Prostate gland (tissue), 2 donors: ENCODE measurements around the gene MGAT5. TPM values are rescaled to one million over a fixed set of nuclear protein-coding genes. Genes with fewer than 3 reads are reported as not detected.

ENCODE experiments used
- DNase-seq: peaks from one replicate; pipeline ENCODE4 v3.0.0-alpha.2; 2019; ENCODE audit warnings: low spot score
- H3K27ac ChIP-seq, 2 donors: fragments of 200-600 bp; sonication (generic); 2 replicates each; pipeline ENCODE4 v1.5.1; 2017 to 2019
- H3K27me3 ChIP-seq: fragments of 200-600 bp; sonication (generic); replicated peaks from 2 replicates; pipeline ENCODE4 v1.5.1; 2019; ENCODE audit not compliant: insufficient read depth
- H3K36me3 ChIP-seq, 2 donors: fragments of 200-600 bp; sonication (generic); 1 replicate in 1 of 2; 2 replicates in 1 of 2; pipeline versions ENCODE4 v1.5.1 to v1.8.1; 2017 to 2019
- H3K4me1 ChIP-seq: fragments of 200-600 bp; sonication (generic); replicated peaks from 2 replicates; pipeline ENCODE4 v1.5.1; 2019
- H3K4me3 ChIP-seq, 2 donors: fragments of 200-600 bp; sonication (generic); 2 replicates each; pipeline ENCODE4 v1.5.1; 2017 to 2019
- H3K9me3 ChIP-seq: fragments of 200-600 bp; sonication (generic); 2 replicates; pipeline ENCODE4 v1.5.1; 2017
- POLR2A ChIP-seq: fragments of 450-650 bp; IDR thresholded peaks from one replicate; pipeline ENCODE4 v1.6.1; 2016; ENCODE audit warnings: antibody characterized with exemption, mild to moderate bottlenecking
- POLR2AphosphoS5 ChIP-seq: sonication (generic); formaldehyde crosslinking; IDR thresholded peaks from one replicate; pipeline ENCODE4 v1.6.1; 2017; ENCODE audit warnings: antibody characterized with exemption
- WGBS: methylation state at CpG from one replicate; pipeline ENCODE4 v1.1.5; 2018; 5-methylcytosine and 5-hydroxymethylcytosine counted together
- intact Hi-C: fragments of 100-400 bp; cut with DNase I; formaldehyde crosslinking; loops from one replicate; pipeline ENCODE4 v1.14.2; 2022
- total RNA-seq, 2 donors: library from RNA; depleted of rRNA; stranded (reverse); fragments of >200 nt; gene quantifications; one replicate each; pipeline ENCODE4 v1.1.0, GENCODE V29; 2016
- TF ChIP-seq, protein P1 (sequence below), 4 experiments: fragments of 200-600 bp in 2 of 4; fragments of 450-650 bp in 2 of 4; sonication (generic) in 2 of 4; IDR thresholded peaks; 1 replicate in 3 of 4; 2 replicates in 1 of 4; pipeline ENCODE4 v1.5.1; 2016 to 2019; ENCODE audit warnings: antibody characterized with exemption in 4 of 4, mild to moderate bottlenecking in 2 of 4, moderate library complexity in 2 of 4

Gene MGAT5
- total RNA-seq, 2 donors from 2014 or later = 20.1 to 83.2 TPM

DNA sequence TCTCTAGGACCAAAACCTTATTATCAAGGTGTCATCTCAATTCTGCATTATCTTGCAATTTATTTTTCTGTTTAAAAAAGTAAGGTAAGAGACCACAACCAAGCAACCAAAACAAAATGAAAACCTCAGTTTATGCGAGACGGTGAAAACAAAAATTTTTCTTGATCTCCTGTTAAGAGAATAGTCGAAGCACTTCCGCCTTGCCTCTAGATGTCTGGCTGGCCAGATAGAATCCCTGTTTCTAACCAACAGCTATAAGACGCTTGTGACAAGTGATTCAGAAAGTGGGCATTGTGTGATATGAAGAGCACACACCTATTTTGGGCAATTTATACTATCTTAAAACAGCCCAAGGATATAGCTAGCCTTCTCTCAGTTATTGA, 51.2 kb downstream of the MGAT5 start:
- intact Hi-C loops = no loop called here
- 95% methylated on average over 5 of the region's 5 CpGs for WGBS
- Histone ChIP-seq H3K27ac (no peak overlapping the region), H3K4me3 (no peak overlapping the region), H3K27me3 (no peaks in the 10 kb centered on the region), H3K36me3 (no peaks in the 10 kb centered on the region), H3K4me1 (no peaks in the 10 kb centered on the region), H3K9me3 (no peaks in the 10 kb centered on the region)
- TF ChIP-seq, protein P1, sequence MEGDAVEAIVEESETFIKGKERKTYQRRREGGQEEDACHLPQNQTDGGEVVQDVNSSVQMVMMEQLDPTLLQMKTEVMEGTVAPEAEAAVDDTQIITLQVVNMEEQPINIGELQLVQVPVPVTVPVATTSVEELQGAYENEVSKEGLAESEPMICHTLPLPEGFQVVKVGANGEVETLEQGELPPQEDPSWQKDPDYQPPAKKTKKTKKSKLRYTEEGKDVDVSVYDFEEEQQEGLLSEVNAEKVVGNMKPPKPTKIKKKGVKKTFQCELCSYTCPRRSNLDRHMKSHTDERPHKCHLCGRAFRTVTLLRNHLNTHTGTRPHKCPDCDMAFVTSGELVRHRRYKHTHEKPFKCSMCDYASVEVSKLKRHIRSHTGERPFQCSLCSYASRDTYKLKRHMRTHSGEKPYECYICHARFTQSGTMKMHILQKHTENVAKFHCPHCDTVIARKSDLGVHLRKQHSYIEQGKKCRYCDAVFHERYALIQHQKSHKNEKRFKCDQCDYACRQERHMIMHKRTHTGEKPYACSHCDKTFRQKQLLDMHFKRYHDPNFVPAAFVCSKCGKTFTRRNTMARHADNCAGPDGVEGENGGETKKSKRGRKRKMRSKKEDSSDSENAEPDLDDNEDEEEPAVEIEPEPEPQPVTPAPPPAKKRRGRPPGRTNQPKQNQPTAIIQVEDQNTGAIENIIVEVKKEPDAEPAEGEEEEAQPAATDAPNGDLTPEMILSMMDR (IDR thresholded peaks at IDR 0.05) = no peak
- TF ChIP-seq POLR2AphosphoS5 (no peak), POLR2A (no peak)
- DNase-seq = no peak

DNA sequence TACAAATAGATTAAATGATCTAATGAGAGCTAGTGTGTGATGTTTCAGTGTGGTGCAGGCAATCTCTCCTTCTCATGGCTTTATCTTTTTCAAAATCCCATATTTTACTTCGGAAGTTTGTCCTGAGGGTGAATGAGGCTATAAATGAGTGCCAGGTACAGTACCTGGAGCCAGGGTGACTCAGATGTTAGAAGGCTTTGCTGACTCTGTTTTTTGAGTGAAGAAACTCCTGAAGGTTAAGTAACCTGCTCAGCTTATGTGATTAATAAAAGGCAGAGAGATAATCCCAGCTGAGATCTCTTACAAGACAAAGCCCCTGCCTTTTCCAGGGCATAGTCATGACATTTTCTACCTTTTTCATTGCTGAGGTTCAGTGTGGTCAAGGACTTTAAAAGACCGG, 52.6 kb downstream of the MGAT5 start:
- Histone ChIP-seq H3K27ac (no peak overlapping the region), H3K9me3 (no peaks in the 10 kb centered on the region), H3K4me1 (no peaks in the 10 kb centered on the region), H3K36me3 (no peaks in the 10 kb centered on the region), H3K27me3 (no peaks in the 10 kb centered on the region), H3K4me3 (no peak overlapping the region)
- TF ChIP-seq, protein P1 (IDR thresholded peaks at IDR 0.05) = no peak
- TF ChIP-seq POLR2AphosphoS5 (no peak), POLR2A (no peak)
- DNase-seq = no peak
- 82% methylated on average over 2 of the region's 2 CpGs for WGBS
- intact Hi-C loops = no loop called here

DNA sequence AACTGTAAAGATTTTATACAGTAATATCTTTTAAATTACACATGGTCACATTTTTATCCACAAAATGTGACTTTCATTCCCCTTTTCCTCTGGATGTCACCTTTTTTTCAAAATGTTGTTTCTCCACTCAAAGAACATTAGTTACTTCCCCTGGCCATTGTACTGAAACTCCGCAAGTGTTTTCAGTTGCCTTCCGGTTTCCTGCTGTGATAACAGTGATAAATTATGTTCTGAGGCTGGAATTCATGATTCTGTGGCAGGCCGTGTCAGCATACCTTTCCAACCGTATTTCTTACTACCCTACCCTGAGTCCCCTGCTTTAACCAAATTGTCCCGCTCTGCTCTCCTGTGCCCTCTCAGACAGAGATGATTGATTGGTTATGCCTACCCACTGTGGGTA, 53.5 kb downstream of the MGAT5 start:
- no peaks in the 10 kb centered on the region for H3K4me1 ChIP-seq
- 66% methylated on average over 5 of the region's 5 CpGs for WGBS
- intact Hi-C loops = no loop called here
- H3K36me3 ChIP-seq = no peaks in the 10 kb centered on the region
- H3K27ac ChIP-seq = no peak overlapping the region
- no peak for TF ChIP-seq POLR2A
- TF ChIP-seq POLR2AphosphoS5 = no peak
- TF ChIP-seq, protein P1 (IDR thresholded peaks at IDR 0.05) = no peak
- no peaks in the 10 kb centered on the region for H3K27me3 ChIP-seq
- DNase-seq = no peak
- H3K9me3 ChIP-seq = no peaks in the 10 kb centered on the region
- no peak overlapping the region for H3K4me3 ChIP-seq

DNA sequence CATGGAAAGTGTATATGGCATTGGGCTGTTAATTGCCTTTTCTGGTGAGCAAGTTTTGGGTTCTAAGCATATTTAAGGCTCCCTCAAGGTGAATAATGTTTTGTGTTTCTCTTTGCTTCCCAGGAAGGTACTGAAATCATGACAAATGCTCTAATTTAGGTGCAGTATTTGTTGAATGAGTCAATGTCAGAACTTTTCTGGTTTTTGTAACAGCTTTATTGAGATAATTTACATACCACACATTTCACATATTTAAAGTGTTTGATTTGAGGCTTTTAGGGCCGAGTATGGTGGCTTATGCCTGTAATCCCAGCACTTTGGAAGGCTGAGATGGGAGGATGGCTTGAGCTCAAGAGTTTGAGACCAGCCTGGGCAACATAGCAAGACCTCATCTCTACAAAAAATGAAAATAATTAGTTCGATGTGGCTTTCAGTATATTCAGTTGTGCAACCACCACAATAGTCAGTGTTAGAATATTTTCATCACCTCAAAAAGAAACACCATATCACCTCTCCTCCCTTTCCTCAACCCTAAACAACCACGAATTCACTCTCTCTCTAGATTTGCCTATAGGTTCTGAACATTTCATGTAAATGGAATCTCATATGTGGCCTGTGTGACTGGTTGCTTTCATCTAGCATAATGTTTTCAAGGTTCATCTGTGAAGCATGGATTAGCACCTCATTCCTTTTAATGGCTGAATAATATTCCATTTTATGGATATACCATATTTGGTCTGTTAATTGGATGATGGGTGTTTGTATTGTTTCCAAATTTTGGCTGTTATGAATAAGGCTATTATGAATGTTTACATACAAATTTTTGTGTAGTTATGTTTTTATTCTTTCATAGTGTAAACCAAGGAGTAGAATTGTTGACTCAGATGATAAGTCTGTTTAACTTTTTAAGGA, 54.9 kb downstream of the MGAT5 start:
- 88% methylated on average over 3 of the region's 3 CpGs for WGBS
- TF ChIP-seq, protein P1 (IDR thresholded peaks at IDR 0.05) = no peak
- no peak for TF ChIP-seq POLR2AphosphoS5
- no peak for TF ChIP-seq POLR2A
- intact Hi-C loops = no loop called here
- Histone ChIP-seq H3K4me3 (no peak overlapping the region), H3K36me3 (no peaks in the 10 kb centered on the region), H3K4me1 (no peaks in the 10 kb centered on the region), H3K27me3 (no peaks in the 10 kb centered on the region), H3K9me3 (no peaks in the 10 kb centered on the region), H3K27ac (no peak overlapping the region)
- DNase-seq = no peak
